B cell (primary cell): ENCODE measurements around the gene PPP1R18. TPM values are rescaled to one million over a fixed set of nuclear protein-coding genes. Genes with fewer than 3 reads are reported as not detected.

Source experiments
- ATAC-seq: fragments of 200-7000 bp; cut with Tn5 transposase; one replicate; pipeline ENCODE4 v1.10.0; 2021; ENCODE audit warnings: low read depth, mild to moderate bottlenecking, moderate number of reproducible peaks, moderate library complexity
- CTCF ChIA-PET: fragments of 350-600 bp; sonication (Branson Sonifier 250); formaldehyde crosslinking; loops from one replicate; lab custom pipeline; 2021; ENCODE audit warnings: antibody characterized with exemption, inconsistent platforms; lab: Charles Lee
- POLR2A ChIA-PET: fragments of 350-600 bp; sonication (Branson Sonifier 250); formaldehyde crosslinking; loops from one replicate; lab custom pipeline; 2021; ENCODE audit warnings: antibody characterized with exemption; lab: Charles Lee
- DNase-seq: peaks from one replicate; pipeline ENCODE4 v3.0.0; 2013
- H2AFZ ChIP-seq: 2 replicates; pipeline ENCODE4 v1.6.1; 2012; ENCODE audit warnings: mild to moderate bottlenecking, low read depth, low read length; ENCODE audit not compliant: insufficient read depth, poor library complexity, severe bottlenecking
- H3K27ac ChIP-seq, 2 donors: 1 replicate in 1 of 2; 2 replicates in 1 of 2; pipeline ENCODE4 v1.5.1; 2012 to 2013; ENCODE audit warnings: low read length in 2 of 2, mild to moderate bottlenecking in 2 of 2, moderate library complexity in 1 of 2
- H3K27me3 ChIP-seq, 4 experiments: fragments of 200-600 bp in 1 of 4; sonication (generic) in 1 of 4; replicated peaks in 1 of 4; 1 replicate in 2 of 4; 2 replicates in 2 of 4; pipeline versions ENCODE4 v1.6.1 to v1.7.0; 2013 to 2016; ENCODE audit warnings: low read length in 3 of 4, mild to moderate bottlenecking in 2 of 4, mixed read lengths in 1 of 4, moderate library complexity in 1 of 4; ENCODE audit not compliant: insufficient read depth in 4 of 4, control insufficient read depth in 3 of 4; ENCODE audit errors: control extremely low read depth in 1 of 4
- H3K36me3 ChIP-seq, 2 experiments: replicated peaks in 1 of 2; 1 replicate in 1 of 2; 2 replicates in 1 of 2; pipeline versions ENCODE4 v1.6.1 to v1.7.1; 2013; ENCODE audit warnings: low read length in 1 of 2; ENCODE audit not compliant: insufficient read depth in 2 of 2, control insufficient read depth in 1 of 2; ENCODE audit errors: control extremely low read depth in 1 of 2, extremely low read depth in 1 of 2
- H3K4me1 ChIP-seq, 2 donors: fragments of 200-600 bp in 1 of 2; sonication (generic) in 1 of 2; 1 replicate in 1 of 2; 2 replicates in 1 of 2; pipeline versions ENCODE4 v1.5.1 to v1.6.1; 2013 to 2017; ENCODE audit warnings: low read length in 2 of 2; ENCODE audit not compliant: control insufficient read depth in 2 of 2, insufficient read depth in 2 of 2
- H3K4me2 ChIP-seq: replicated peaks from 2 replicates; pipeline ENCODE3; 2012; ENCODE audit warnings: mild to moderate bottlenecking, low read depth, low read length; ENCODE audit not compliant: poor library complexity, severe bottlenecking
- H3K4me3 ChIP-seq, 5 experiments: fragments of 200-600 bp in 1 of 5; sonication (generic) in 1 of 5; 1 replicate in 3 of 5; 2 replicates in 2 of 5; pipeline versions ENCODE4 v1.5.1 to v1.7.0; 2011 to 2016; ENCODE audit warnings: low read length in 4 of 5, mild to moderate bottlenecking in 4 of 5, low read depth in 2 of 5, control low read depth in 1 of 5, moderate library complexity in 1 of 5; ENCODE audit not compliant: insufficient read depth in 1 of 5; ENCODE audit errors: control extremely low read depth in 1 of 5, extremely low read depth in 1 of 5
- H3K79me2 ChIP-seq: fragments of 200-600 bp; sonication (generic); one replicate; pipeline ENCODE4 v1.6.0; 2016; ENCODE audit warnings: low read length; ENCODE audit not compliant: control insufficient read depth, insufficient read depth
- H3K9ac ChIP-seq: fragments of 200-600 bp; sonication (generic); 2 replicates; pipeline ENCODE4 v1.6.1; 2017; ENCODE audit warnings: mild to moderate bottlenecking, low read length, moderate library complexity
- H3K9me3 ChIP-seq, 3 donors: one replicate each; pipeline versions ENCODE4 v1.6.1 to v1.7.1; 2013; ENCODE audit warnings: low read length in 2 of 3; ENCODE audit not compliant: control insufficient read depth in 2 of 3, insufficient read depth in 1 of 3; ENCODE audit errors: control extremely low read depth in 1 of 3
- H4K20me1 ChIP-seq: 2 replicates; pipeline ENCODE4 v1.6.0; 2012; ENCODE audit warnings: mild to moderate bottlenecking, low read length; ENCODE audit not compliant: insufficient read depth, control insufficient read depth, poor library complexity, severe bottlenecking
- H3K27ac Mint-ChIP-seq: one replicate; pipeline ENCODE4 v1.8.0; 2021; ENCODE audit warnings: mixed read lengths
- H3K27me3 Mint-ChIP-seq: one replicate; pipeline ENCODE4 v1.8.0; 2021; ENCODE audit warnings: mixed read lengths
- H3K4me1 Mint-ChIP-seq: one replicate; pipeline ENCODE4 v1.8.0; 2021; ENCODE audit warnings: mixed read lengths
- H3K4me3 Mint-ChIP-seq: one replicate; pipeline ENCODE4 v1.8.0; 2021; ENCODE audit warnings: mixed read lengths
- H3K9me3 Mint-ChIP-seq: one replicate; pipeline ENCODE4 v1.8.0; 2022; ENCODE audit warnings: mixed read lengths; ENCODE audit not compliant: insufficient read depth
- CTCF ChIP-seq: fragments of 200-600 bp; IDR thresholded peaks from one replicate; pipeline ENCODE4 v1.8.0; 2022; ENCODE audit warnings: antibody characterized with exemption, mild to moderate bottlenecking
- EZH2 ChIP-seq: IDR thresholded peaks from 2 replicates; pipeline ENCODE4 v1.6.1; 2012; ENCODE audit warnings: borderline replicate concordance, low read depth, mild to moderate bottlenecking, moderate library complexity, low read length; ENCODE audit not compliant: insufficient read depth, poor library complexity, severe bottlenecking
- WGBS: methylation state at CpG from one replicate; pipeline ENCODE4 v1.1.5; 2013; ENCODE audit warnings: missing lambda C conversion rate; ENCODE audit not compliant: insufficient coverage; 5-methylcytosine and 5-hydroxymethylcytosine counted together
- intact Hi-C: fragments of 100-400 bp; cut with micrococcal nuclease; formaldehyde crosslinking; loops from one replicate; pipeline ENCODE4 v1.10.0; 2022
- polyA plus RNA-seq: library from polyadenylated mRNA; depleted of rRNA; stranded (reverse); fragments of >200 nt; gene quantifications from 2 replicates; pipeline ENCODE4 v1.2.3, GENCODE V29; 2012
- total RNA-seq, 2 donors: library from RNA; stranded (reverse); fragments of 120-200 nt in 1 of 2; gene quantifications; 1 replicate in 1 of 2; 2 replicates in 1 of 2; pipeline versions ENCODE4 v1.2.3 to v1.2.4, GENCODE V29; 2013 to 2022

PPP1R18 gene
- total and polyA plus RNA-seq, 2 donors (not counting 1 experiment from before 2014, with no cell fraction given), result 113 to 125 TPM

GRCh38 chr6:30705620-30706019 is 19.2 kb upstream of the PPP1R18 start:
- Histone ChIP-seq H3K27me3 (no peaks in the 10 kb centered on the region), H2AFZ (no peak overlapping the region), H3K79me2 (peaks cover 5% of the 10 kb centered on the region), H3K4me3 (no peak overlapping the region), H3K27ac (no peak overlapping the region), H3K9me3 (no peaks in the 10 kb centered on the region), H3K4me2 (no peak overlapping the region), H3K4me1 (no peaks in the 10 kb centered on the region), H4K20me1 (no peaks in the 10 kb centered on the region), H3K9ac (no peak overlapping the region), H3K36me3 (peaks cover 3 to 45% of the 10 kb centered on the region in 2 experiments)
- ATAC-seq (no peak), DNase-seq (no peak)
- intact Hi-C loops, result no loop called here
- ChIA-PET POLR2A (no interaction called here), CTCF (interaction anchor here (1.8 to 4.1 kb wide), 2 partner anchors 17 to 27 kb away, joined by 4 to 15 read pairs; no protein-coding TSS in a partner anchor)
- TF ChIP-seq EZH2 (no peak), CTCF (no peak)
- H3K4me1 Mint-ChIP-seq, result no peaks in the 10 kb centered on the region
- WGBS, result 100% methylated on average over 4 of the region's 4 CpGs
- H3K27me3 Mint-ChIP-seq, result no peaks in the 10 kb centered on the region
- H3K27ac Mint-ChIP-seq, result no peak overlapping the region
- H3K4me3 Mint-ChIP-seq, result no peak overlapping the region
- no peaks in the 10 kb centered on the region for H3K9me3 Mint-ChIP-seq

GRCh38 chr6:30703821-30704220 is 17.4 kb upstream of the PPP1R18 start:
- intact Hi-C loops, result no loop called here
- POLR2A ChIA-PET, result interaction anchor here (0.6 kb wide), 2 partner anchors 13 to 105 kb away, joined by 3 to 7 read pairs; partner anchors contain the start of gene MDC1
- H3K4me1 Mint-ChIP-seq, result no peaks in the 10 kb centered on the region
- H3K27ac Mint-ChIP-seq, result no peak overlapping the region
- Histone ChIP-seq H3K9me3 (no peaks in the 10 kb centered on the region), H3K9ac (no peak overlapping the region), H3K79me2 (peaks cover 5% of the 10 kb centered on the region), H2AFZ (no peak overlapping the region), H3K36me3 (peaks cover 0 to 37% of the 10 kb centered on the region in 2 experiments), H3K27me3 (no peaks in the 10 kb centered on the region), H4K20me1 (no peaks in the 10 kb centered on the region), H3K4me1 (no peaks in the 10 kb centered on the region), H3K4me3 (no peak overlapping the region), H3K4me2 (no peak overlapping the region), H3K27ac (no peak overlapping the region)
- ATAC-seq, result no peak
- H3K27me3 Mint-ChIP-seq, result no peaks in the 10 kb centered on the region
- no peak for DNase-seq
- TF ChIP-seq CTCF, result no peak
- no peak for TF ChIP-seq EZH2
- WGBS, result 96% methylated on average over 4 of the region's 4 CpGs
- no peak overlapping the region for H3K4me3 Mint-ChIP-seq
- no peaks in the 10 kb centered on the region for H3K9me3 Mint-ChIP-seq
- CTCF ChIA-PET, result interaction anchor here (0.5 to 4.1 kb wide), 4 partner anchors 8 to 25 kb away, joined by 3 to 15 read pairs (median 4); no protein-coding TSS in a partner anchor
